ENCODE data around the gene PRDM11. TPM values are rescaled to one million over a fixed set of nuclear protein-coding genes. Genes with fewer than 3 reads are reported as not detected.
A peak's percentile ranks its signal among the peaks of the same experiment; 100 is the strongest.

PRDM11 gene
- total and polyA plus RNA-seq, 2 of the 8 experiments (the other 6 are each of a cell fraction or from before 2014, with no cell fraction given) = 3.6 to 11.7 TPM

GRCh38 chr11:45158210-45158731 is 11.8 kb downstream of the PRDM11 start:
- H3K23me2 ChIP-seq (ENCODE audit: low read depth, low read length) = no peaks in the 10 kb centered on the region
- ChIA-PET CTCF (ENCODE audit: partially characterized antibody) (interaction anchor here (0.9 to 2.1 kb wide), 5 partner anchors 9 to 75 kb away, joined by 3 to 11 read pairs (median 5); no protein-coding TSS in a partner anchor), POLR2A (ENCODE audit: partially characterized antibody) (interaction anchor here (1.7 kb wide), 1 partner anchor 11 kb away, joined by 4 read pairs; no protein-coding TSS in a partner anchor)
- no peak overlapping the region for H2BK20ac ChIP-seq (ENCODE audit: low read length)
- no peaks in the 10 kb centered on the region for H3K36me3 ChIP-seq (ENCODE audit: control insufficient read depth in 2 of 4, insufficient read depth in 4 of 4, low read length in 3 of 4)
- H3K27me3 ChIP-seq (replicated peaks in 1 of 4; ENCODE audit: control insufficient read depth in 3 of 4, extremely low read depth in 1 of 4, insufficient read depth in 3 of 4, low read length in 3 of 4) = no peaks in the 10 kb centered on the region
- H3K79me1 ChIP-seq (ENCODE audit: low read depth, low read length) = peaks cover 10% of the 10 kb centered on the region; the same call in 1 of the 2 replicates
- H2BK12ac ChIP-seq (ENCODE audit: low read depth, low read length) = no peak overlapping the region
- peaks cover 0 to 6% (median 1%) of the 10 kb centered on the region in 4 experiments; a peak in 2 of 7 replicates for H3K4me1 ChIP-seq (replicated peaks in 1 of 4; ENCODE audit: control insufficient read depth in 3 of 4, insufficient read depth in 4 of 4, low read length in 3 of 4)
- H3K18ac ChIP-seq (ENCODE audit: extremely low read depth, low read length) = no peak overlapping the region
- WGBS, 2 experiments (ENCODE audit: extremely low coverage in 1 of 2, insufficient coverage in 1 of 2, insufficient read length in 1 of 2, insufficient replicate concordance in 2 of 2, low coverage in 1 of 2, low lambda C conversion rate in 2 of 2, missing lambda C conversion rate in 1 of 2) = 77% methylated on average over 8 of the region's 8 CpGs; no CpG with 5 or more reads in 1 of the 2 experiments
- peak overlapping the region; percentile 22 for H4K91ac ChIP-seq (replicated peaks; ENCODE audit: insufficient read length, low read length)
- no peak overlapping the region for H2BK15ac ChIP-seq (ENCODE audit: low read length)
- H3K56ac ChIP-seq (replicated peaks; ENCODE audit: insufficient read length, low read depth, low read length) = no peak overlapping the region
- no peak overlapping the region for H2BK120ac ChIP-seq (replicated peaks; ENCODE audit: low read depth, low read length)
- no peak overlapping the region for H4K8ac ChIP-seq (ENCODE audit: extremely low read depth, insufficient read depth, low read length)
- H3K27ac ChIP-seq (ENCODE audit: low read depth, low read length) = no peak overlapping the region
- no peak overlapping the region for H2AFZ ChIP-seq (ENCODE audit: low read length)
- peaks cover 0 to 19% of the 10 kb centered on the region in 2 experiments; a peak in 3 of 4 replicates for H3K79me2 ChIP-seq (ENCODE audit: control insufficient read depth in 1 of 2, insufficient read depth in 2 of 2, low read length in 2 of 2)
- H3K4me2 ChIP-seq (ENCODE audit: insufficient read depth in 1 of 2, low read depth in 2 of 2, low read length in 2 of 2) = no peak overlapping the region
- H3K9me3 ChIP-seq (ENCODE audit: insufficient read depth in 2 of 2, low read depth in 1 of 2, low read length in 1 of 2) = no peaks in the 10 kb centered on the region
- H4K20me1 ChIP-seq (replicated peaks in 1 of 2; ENCODE audit: control insufficient read depth in 1 of 2, insufficient read depth in 2 of 2, low read length in 2 of 2) = peaks cover 4 to 6% of the 10 kb centered on the region in 2 experiments
- no peak overlapping the region for H3K9ac ChIP-seq (replicated peaks in 1 of 4; ENCODE audit: extremely low read depth in 1 of 4, low read depth in 3 of 4, low read length in 3 of 4)
- no peak overlapping the region for H4K5ac ChIP-seq (ENCODE audit: insufficient read length, low read depth, low read length)
- no peak for DNase-seq (ENCODE audit: low read depth in 1 of 2, low spot score in 2 of 2)
- no peak overlapping the region for H3K4ac ChIP-seq (replicated peaks; ENCODE audit: insufficient read length, low read depth, low read length)
- H3K23ac ChIP-seq (ENCODE audit: insufficient read length) = no peak overlapping the region
- H2AK5ac ChIP-seq (ENCODE audit: low read depth, low read length) = no peak overlapping the region
- H3K14ac ChIP-seq (ENCODE audit: insufficient read length) = no peak overlapping the region
- H3K4me3 ChIP-seq (ENCODE audit: extremely low read depth in 1 of 4, insufficient read depth in 2 of 4, low read depth in 3 of 4, low read length in 4 of 4) = no peak overlapping the region
- FAIRE-seq = no peak
- H2BK5ac ChIP-seq (ENCODE audit: low read depth, low read length) = no peak overlapping the region

Measured in H1 (cell line).